Tibial nerve (tissue), 4 donors: ENCODE results near the gene KSR2.

Experiments
- CTCF ChIP-seq, 5 experiments: fragments of 200-600 bp in 3 of 5; fragments of 450-650 bp in 2 of 5; sonication (generic) in 3 of 5; IDR thresholded peaks; one replicate each; pipeline ENCODE4 v1.5.1; 2016 to 2019; ENCODE audit warnings: antibody characterized with exemption in 5 of 5, mild to moderate bottlenecking in 3 of 5, moderate library complexity in 2 of 5
- EP300 ChIP-seq, 2 donors: sonication (generic); formaldehyde crosslinking; IDR thresholded peaks; one replicate each; pipeline ENCODE4 v1.6.1; 2017; ENCODE audit warnings: antibody characterized with exemption in 2 of 2, mild to moderate bottlenecking in 1 of 2
- POLR2A ChIP-seq, 2 donors: fragments of 450-650 bp; IDR thresholded peaks; one replicate each; pipeline ENCODE4 v1.6.1; 2017; ENCODE audit warnings: antibody characterized with exemption in 2 of 2, mild to moderate bottlenecking in 2 of 2, moderate library complexity in 2 of 2

- no peak for TF ChIP-seq CTCF (IDR thresholded peaks at IDR 0.05)
- TF ChIP-seq POLR2A (IDR thresholded peaks at IDR 0.05), result no peak
- TF ChIP-seq EP300 (IDR thresholded peaks at IDR 0.05), result no peak
Measured at GRCh38 chr12:117855165-117855564, 113.6 kb downstream of the KSR2 start.
